ENCODE results near the gene CAB39L. TPM values are rescaled to one million over a fixed set of nuclear protein-coding genes. Genes with fewer than 3 reads are reported as not detected.

The CAB39L gene
- total RNA-seq, 4 donors from 2014 or later, result 23.3 to 41.0 (median 31.0) TPM

- H3K9me3 ChIP-seq, result no peaks in the 10 kb centered on the region
- no peak for DNase-seq
- intact Hi-C loops (cut with DNase I), result no loop called here
- H3K4me1 ChIP-seq, result no peaks in the 10 kb centered on the region
- no peak overlapping the region for H3K27ac ChIP-seq
- no peak overlapping the region for H3K4me3 ChIP-seq (replicated peaks in 1 of 3)
- H3K36me3 ChIP-seq, result no peaks in the 10 kb centered on the region
- TF ChIP-seq POLR2A (IDR thresholded peaks at IDR 0.05) (no peak), CTCF (IDR thresholded peaks at IDR 0.05) (no peak)
- 94 to 95% methylated on average over 23 of the region's 23 CpGs for WGBS, 2 donors
- H3K27me3 ChIP-seq, result no peaks in the 10 kb centered on the region
Measured at GRCh38 chr13:49347650-49348385, 96.0 kb downstream of the CAB39L start.

GRCh38 chr13:49346460-49346859, 97.4 kb downstream of the CAB39L start:
- WGBS, 2 donors, result 85 to 92% methylated on average over 5 of the region's 5 CpGs
- intact Hi-C loops (cut with DNase I), result no loop called here
- no peak for DNase-seq
- Histone ChIP-seq H3K4me3 (replicated peaks in 1 of 3) (no peak overlapping the region), H3K27ac (no peak overlapping the region), H3K9me3 (no peaks in the 10 kb centered on the region), H3K4me1 (no peaks in the 10 kb centered on the region), H3K36me3 (no peaks in the 10 kb centered on the region), H3K27me3 (no peaks in the 10 kb centered on the region)
- TF ChIP-seq CTCF (IDR thresholded peaks at IDR 0.05), result no peak
- no peak for TF ChIP-seq POLR2A (IDR thresholded peaks at IDR 0.05)

- H3K9me3 ChIP-seq, result no peaks in the 10 kb centered on the region
- TF ChIP-seq CTCF (IDR thresholded peaks at IDR 0.05), result no peak
- TF ChIP-seq POLR2A (IDR thresholded peaks at IDR 0.05), result no peak
- H3K4me1 ChIP-seq, result peaks cover 12 to 13% of the 10 kb centered on the region in 2 donors
- H3K4me3 ChIP-seq (replicated peaks in 1 of 3), result no peak overlapping the region
- intact Hi-C loops (cut with DNase I), result no loop called here
- DNase-seq, result no peak
- H3K36me3 ChIP-seq, result no peaks in the 10 kb centered on the region
- WGBS, 2 donors, result 77 to 80% methylated on average over 2 of the region's 2 CpGs
- H3K27me3 ChIP-seq, result no peaks in the 10 kb centered on the region
- H3K27ac ChIP-seq, result no peak overlapping the region
Measured at GRCh38 chr13:49343731-49344130, 100.1 kb downstream of the CAB39L start.

- intact Hi-C loops (cut with DNase I), result no loop called here
- DNase-seq, result no peak
- WGBS, 2 donors, result 86 to 95% methylated on average over 3 of the region's 3 CpGs
- no peaks in the 10 kb centered on the region for H3K9me3 ChIP-seq
- peaks cover 12 to 13% of the 10 kb centered on the region in 2 donors for H3K4me1 ChIP-seq
- H3K27ac ChIP-seq, result no peak overlapping the region
- H3K27me3 ChIP-seq, result no peaks in the 10 kb centered on the region
- H3K36me3 ChIP-seq, result no peaks in the 10 kb centered on the region
- no peak overlapping the region for H3K4me3 ChIP-seq (replicated peaks in 1 of 3)
- TF ChIP-seq CTCF (IDR thresholded peaks at IDR 0.05) (no peak), POLR2A (IDR thresholded peaks at IDR 0.05) (no peak)
Measured at GRCh38 chr13:49343255-49343654, 100.6 kb downstream of the CAB39L start.

GRCh38 chr13:49342454-49342853, 101.4 kb downstream of the CAB39L start:
- Histone ChIP-seq H3K36me3 (no peaks in the 10 kb centered on the region), H3K9me3 (no peaks in the 10 kb centered on the region), H3K4me1 (peaks cover 12 to 13% of the 10 kb centered on the region in 2 donors), H3K27me3 (no peaks in the 10 kb centered on the region), H3K27ac (no peak overlapping the region), H3K4me3 (replicated peaks in 1 of 3) (no peak overlapping the region)
- WGBS, 2 donors, result 89 to 99% methylated on average over 2 of the region's 2 CpGs
- no peak for TF ChIP-seq CTCF (IDR thresholded peaks at IDR 0.05)
- TF ChIP-seq POLR2A (IDR thresholded peaks at IDR 0.05), result no peak
- intact Hi-C loops (cut with DNase I), result no loop called here
- no peak for DNase-seq
